ENCODE data around the gene PEAK1. TPM values are rescaled to one million over a fixed set of nuclear protein-coding genes. Genes with fewer than 3 reads are reported as not detected.

Gene PEAK1
- total RNA-seq, 1 experiment from 2014 or later = 58.7 TPM

- no peak overlapping the region for H3K4me3 ChIP-seq (ENCODE audit: low read depth in 2 of 2, low read length in 2 of 2)
- in situ Hi-C loops (cut with HindIII; ENCODE audit: low pct_unique_long_range_greater_than_20kb, low sequenced_read_pairs) (no loop called here), intact Hi-C loops (cut with micrococcal nuclease; ENCODE audit: unreplicated experiment) (no loop called here)
- no peak for TF ChIP-seq REST (IDR thresholded peaks at IDR 0.05; ENCODE audit: insufficient read depth in 1 of 2, low read depth in 2 of 2, low read length in 1 of 2)
- TF ChIP-seq POLR2AphosphoS5 (IDR thresholded peaks at IDR 0.05; ENCODE audit: low read depth, low read length) = no peak
- TF ChIP-seq TCF7L2 (IDR thresholded peaks at IDR 0.05; ENCODE audit: low read depth, low read length) = no peak
- no peak for TF ChIP-seq CTCF (IDR thresholded peaks at IDR 0.05)
- no peak for TF ChIP-seq SIN3A (IDR thresholded peaks at IDR 0.05; ENCODE audit: borderline replicate concordance, insufficient read depth, low read depth, low read length)
- ChIA-PET CTCF (no interaction called here), POLR2A (no interaction called here)
- no peak for ATAC-seq
- H3K27me3 ChIP-seq (ENCODE audit: control insufficient read depth, insufficient read depth, low read length) = no peaks in the 10 kb centered on the region
- no peak overlapping the region for H3K27ac ChIP-seq (ENCODE audit: low read length)
- BruUV-seq (replicated peaks) = no TSS peak
- peaks cover 5% of the 10 kb centered on the region; the same call in 1 of the 2 replicates for H3K4me1 ChIP-seq (ENCODE audit: control insufficient read depth, insufficient read depth, low read length)
- H3K36me3 ChIP-seq (ENCODE audit: control insufficient read depth, insufficient read depth, low read length) = no peaks in the 10 kb centered on the region
- DNase-seq (ENCODE audit: low read depth, low spot score) = no peak
- H3K9me3 ChIP-seq (ENCODE audit: control insufficient read depth, insufficient read depth, low read depth, low read length) = no peaks in the 10 kb centered on the region
Observed at GRCh38 chr15:77228828-77229227, 191.1 kb downstream of the PEAK1 start.

- Histone ChIP-seq H3K4me1 (ENCODE audit: control insufficient read depth, insufficient read depth, low read length) (peaks cover 5% of the 10 kb centered on the region; the same call in 1 of the 2 replicates), H3K27ac (ENCODE audit: low read length) (no peak overlapping the region), H3K36me3 (ENCODE audit: control insufficient read depth, insufficient read depth, low read length) (no peaks in the 10 kb centered on the region), H3K9me3 (ENCODE audit: control insufficient read depth, insufficient read depth, low read depth, low read length) (no peaks in the 10 kb centered on the region), H3K27me3 (ENCODE audit: control insufficient read depth, insufficient read depth, low read length) (no peaks in the 10 kb centered on the region), H3K4me3 (ENCODE audit: low read depth in 2 of 2, low read length in 2 of 2) (no peak overlapping the region)
- DNase-seq (ENCODE audit: low read depth, low spot score) (no peak), ATAC-seq (no peak)
- intact Hi-C loops (cut with micrococcal nuclease; ENCODE audit: unreplicated experiment) (no loop called here), in situ Hi-C loops (cut with HindIII; ENCODE audit: low pct_unique_long_range_greater_than_20kb, low sequenced_read_pairs) (no loop called here)
- ChIA-PET POLR2A (no interaction called here), CTCF (no interaction called here)
- no TSS peak for BruUV-seq (replicated peaks)
- TF ChIP-seq REST (IDR thresholded peaks at IDR 0.05; ENCODE audit: insufficient read depth in 1 of 2, low read depth in 2 of 2, low read length in 1 of 2) (no peak), POLR2AphosphoS5 (IDR thresholded peaks at IDR 0.05; ENCODE audit: low read depth, low read length) (no peak), SIN3A (IDR thresholded peaks at IDR 0.05; ENCODE audit: borderline replicate concordance, insufficient read depth, low read depth, low read length) (no peak), CTCF (IDR thresholded peaks at IDR 0.05) (no peak), TCF7L2 (IDR thresholded peaks at IDR 0.05; ENCODE audit: low read depth, low read length) (no peak)
Observed at GRCh38 chr15:77226652-77227051, 193.3 kb downstream of the PEAK1 start.
